SK-MEL-5 (cell line): ENCODE measurements around the gene ZNF841. TPM values are rescaled to one million over a fixed set of nuclear protein-coding genes. Genes with fewer than 3 reads are reported as not detected.
"Not testable (repeated sequence)": the region's sequence is repeated elsewhere in the genome, so short reads cannot be mapped to it uniquely, and the experiment has no call there.

Experiments used
- DNase-seq: peaks from one replicate; pipeline ENCODE4 v3.0.0-alpha.2; 2016; ENCODE audit warnings: low read depth, low spot score
- in situ Hi-C: cut with HindIII; loops from 2 replicates; pipeline ENCODE4 v1.10.0; 2016; ENCODE audit warnings: low sequenced_read_pairs, high pct_unique_total_duplicates, low pct_unique_long_range_greater_than_20kb
- polyA plus RNA-seq, 2 experiments: library from polyadenylated mRNA; depleted of rRNA; stranded (reverse); fragments of >200 nt; gene quantifications; 2 replicates each; pipeline ENCODE4 v1.2.3, GENCODE V29; 2015
- total RNA-seq: library from RNA; depleted of rRNA; stranded (reverse); fragments of >200 nt; shearing (Covaris generic); gene quantifications from 2 replicates; pipeline ENCODE4 v1.2.3, GENCODE V29; 2014; rRNA removed

ZNF841 gene
- 10.0 and 10.1 TPM in 2 replicates for total RNA-seq
- polyA plus RNA-seq (2015; cell fraction: cytosol; rRNA removed), result 4.5 and 6.1 TPM in 2 replicates
- 27.8 and 33.6 TPM in 2 replicates for polyA plus RNA-seq (2015; cell fraction: nucleus; rRNA removed)

- in situ Hi-C loops, result no loop called here
Observed at GRCh38 chr19:52095172-52096014, at the start of gene ZNF841. TSS of gene ZNF841 (minus strand) at chr19:52095765. CDS start at chr19:52084801, 10,964 bp downstream.

DNA sequence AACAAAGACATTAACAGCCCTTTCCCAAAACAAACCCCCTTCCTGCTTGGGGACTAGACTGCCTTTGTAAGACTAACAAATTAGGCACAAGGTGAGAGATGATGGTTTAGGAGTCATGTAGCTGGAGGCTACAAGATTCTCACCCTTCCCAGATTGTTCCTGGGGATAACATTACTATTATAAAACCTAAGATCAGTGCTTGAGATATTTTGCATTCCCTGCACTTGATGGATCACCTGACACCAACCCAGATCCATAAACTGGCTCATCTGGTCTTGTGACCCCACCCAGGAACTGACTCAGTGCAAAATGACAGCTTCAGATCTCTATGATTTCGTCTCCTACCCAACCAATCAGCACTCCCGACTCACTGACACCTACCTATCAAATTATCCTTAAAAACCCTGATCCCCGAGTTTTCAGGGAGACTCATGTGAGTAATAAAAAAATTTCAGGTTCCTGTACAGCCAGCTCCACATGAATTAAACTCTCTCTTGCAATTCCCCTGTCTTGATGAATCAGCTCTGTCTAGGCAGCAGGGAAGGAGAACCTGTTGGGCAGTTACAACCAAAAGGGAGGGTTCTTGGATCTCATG is 46.5 kb upstream of the ZNF841 start:
- in situ Hi-C loops, result no loop called here
- DNase-seq, result no peak

More at GRCh38 chr19:52095172-52096014, at the start of gene ZNF841:
- DNase-seq, result peak; percentile 94

GRCh38 chr19:52141203-52141602 is 45.6 kb upstream of the ZNF841 start:
- in situ Hi-C loops, result no loop called here
- DNase-seq, result no peak

- DNase-seq, result no peak
- in situ Hi-C loops, result no loop called here
Observed at GRCh38 chr19:52140032-52140710, 44.6 kb upstream of the ZNF841 start.

DNA sequence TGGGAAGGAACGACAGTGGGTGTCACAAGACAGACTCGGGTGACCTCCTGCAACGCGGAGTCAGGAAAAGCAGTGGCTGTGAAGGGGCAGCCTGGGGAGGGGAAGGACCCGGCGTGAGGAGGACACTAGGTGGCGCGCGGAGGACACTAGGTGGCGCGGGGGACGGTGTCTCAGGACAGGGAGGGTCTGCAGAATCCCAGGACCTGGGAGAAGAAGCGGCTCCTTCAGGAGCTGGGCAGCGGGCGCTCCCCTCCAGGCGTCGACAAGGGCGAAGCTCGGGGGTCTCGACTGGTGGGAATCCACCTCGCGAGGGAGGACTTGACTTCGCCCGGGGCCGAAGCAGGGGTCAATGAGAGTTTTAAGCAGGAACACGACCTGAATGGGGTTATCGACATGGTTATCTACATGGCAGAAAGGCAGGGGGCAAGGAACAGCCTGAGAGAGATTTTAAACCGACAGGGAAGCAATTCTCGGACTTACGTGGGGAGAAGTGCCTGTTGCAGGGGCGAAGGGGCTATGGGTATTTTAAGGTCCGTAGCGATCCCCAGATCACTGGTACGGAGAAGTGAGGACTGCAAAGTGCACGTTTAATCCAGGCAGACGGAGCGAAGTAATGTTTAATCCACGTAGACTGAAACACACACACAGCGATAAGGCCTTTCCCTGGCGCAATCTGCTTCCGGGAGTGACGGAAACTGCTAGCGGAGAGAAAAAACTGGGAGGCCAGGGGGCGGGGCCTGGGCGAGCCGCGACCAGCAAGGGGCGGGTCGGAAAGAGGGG is 43.9 kb upstream of the ZNF841 start, which contains the start of gene ZNF616:
Gene ZNF616 (minus strand): TSS at position 687 of the 780 bp plus-strand sequence. CDS start 9,426 bp downstream, outside the sequence.
- in situ Hi-C loops, result no loop called here
- peak; percentile 93 for DNase-seq

DNA sequence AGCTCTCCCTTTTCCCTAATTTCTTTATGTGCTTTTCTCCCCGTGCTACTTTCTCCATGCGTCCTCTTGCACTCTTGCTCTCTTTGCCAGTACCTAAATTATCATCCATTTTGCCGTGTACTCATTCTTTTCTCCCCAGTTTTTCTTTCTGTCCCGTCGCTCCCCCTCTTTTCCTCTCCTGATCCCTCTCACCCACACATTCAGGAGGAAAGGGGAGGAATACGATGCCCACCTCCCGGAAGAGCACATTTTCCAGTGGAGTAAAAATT is 43.4 kb upstream of the ZNF841 start:
- no peak for DNase-seq
- in situ Hi-C loops, result no loop called here

GRCh38 chr19:52138278-52138982 is 42.9 kb upstream of the ZNF841 start:
- DNase-seq, result peak; percentile 37
- in situ Hi-C loops, result no loop called here

DNA sequence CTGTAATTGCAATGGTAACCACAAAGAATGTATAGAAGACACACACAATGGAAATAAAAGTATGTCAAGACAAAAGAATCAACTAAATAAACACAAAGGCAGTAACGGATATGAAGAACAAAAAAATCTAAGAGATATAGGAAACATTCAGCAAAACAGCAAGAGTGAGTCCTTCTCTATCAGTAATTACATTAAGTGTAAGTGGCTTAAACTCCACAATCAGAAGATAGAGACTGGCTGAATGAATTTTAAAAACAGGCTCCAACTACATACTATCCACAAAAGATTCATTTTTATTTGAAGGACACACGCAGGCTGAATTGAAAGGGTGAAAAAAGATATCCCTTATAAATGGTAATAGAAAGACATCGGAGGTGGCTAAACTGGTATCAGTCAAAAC is 24.7 kb upstream of the ZNF841 start:
- DNase-seq, result no peak
- in situ Hi-C loops, result no loop called here

DNA sequence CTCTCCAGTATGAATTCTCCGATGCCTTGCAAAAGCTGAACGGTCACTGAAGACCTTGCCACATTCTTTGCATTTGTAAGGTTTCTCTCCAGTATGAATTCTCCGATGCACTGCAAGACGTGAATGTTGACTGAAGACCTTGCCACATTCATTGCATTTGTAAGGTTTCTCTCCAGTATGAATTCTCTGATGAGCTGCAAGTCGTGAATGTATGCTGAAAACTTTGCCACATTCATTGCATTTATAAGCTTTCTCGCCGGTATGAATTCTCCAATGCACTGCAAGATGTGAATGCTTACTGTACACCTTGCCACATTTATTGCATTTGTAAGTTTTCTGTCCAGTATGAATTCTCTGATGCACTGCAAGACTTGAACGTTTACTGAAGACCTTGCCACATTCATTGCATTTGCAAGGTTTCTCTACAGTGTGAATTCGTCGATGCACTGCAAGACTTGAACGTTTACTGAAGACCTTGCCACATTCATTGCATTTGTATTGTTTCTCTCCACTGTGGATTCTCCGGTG is 20.0 kb upstream of the ZNF841 start:
- no peak for DNase-seq
- in situ Hi-C loops, result no loop called here

DNA sequence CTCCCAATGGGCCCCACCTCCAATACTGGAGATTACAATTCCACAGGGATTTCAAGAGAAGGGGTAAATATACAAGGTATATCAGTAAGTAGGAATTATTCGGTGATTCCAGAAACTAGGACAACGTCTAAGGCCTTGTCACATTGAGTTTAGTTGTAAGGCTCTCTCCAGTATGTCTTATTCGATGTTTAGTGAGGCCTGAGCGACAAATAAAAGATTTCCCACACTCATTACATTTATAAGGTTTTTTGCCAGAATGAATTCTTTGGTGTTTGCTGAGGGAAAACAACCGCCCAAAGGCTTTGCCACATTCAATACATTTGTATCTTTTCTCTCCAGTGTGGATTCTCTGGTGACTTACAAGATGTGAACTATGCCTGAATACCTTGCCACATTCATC is 19.1 kb upstream of the ZNF841 start:
- in situ Hi-C loops, result no loop called here
- DNase-seq, result no peak

GRCh38 chr19:52112624-52113023 is 17.1 kb upstream of the ZNF841 start:
- in situ Hi-C loops, result no loop called here
- DNase-seq, result no peak

- in situ Hi-C loops, result no loop called here
Observed at GRCh38 chr19:52110780-52111179, 15.2 kb upstream of the ZNF841 start.

DNA sequence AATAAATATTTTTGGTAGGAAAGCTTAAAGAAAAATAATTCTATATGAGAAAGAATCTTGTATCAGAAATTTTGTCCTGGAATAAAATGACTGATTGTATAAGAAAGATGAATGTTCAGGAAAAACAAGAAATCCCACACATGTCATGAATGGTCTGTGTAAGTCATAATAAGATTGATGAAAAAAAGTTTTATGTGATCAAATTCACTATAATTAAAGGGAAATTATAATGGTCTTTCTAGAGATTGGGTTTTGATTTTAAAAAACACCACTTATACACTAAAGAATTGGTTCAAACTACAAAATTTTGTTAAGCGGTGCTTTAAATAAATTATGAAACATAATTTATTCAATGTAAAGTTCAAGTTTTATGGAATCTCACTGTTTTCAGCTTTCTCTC is 7.2 kb upstream of the ZNF841 start:
- no peak for DNase-seq
- in situ Hi-C loops, result no loop called here

More at GRCh38 chr19:52110780-52111179, 15.2 kb upstream of the ZNF841 start:
- DNase-seq, result no peak

DNA sequence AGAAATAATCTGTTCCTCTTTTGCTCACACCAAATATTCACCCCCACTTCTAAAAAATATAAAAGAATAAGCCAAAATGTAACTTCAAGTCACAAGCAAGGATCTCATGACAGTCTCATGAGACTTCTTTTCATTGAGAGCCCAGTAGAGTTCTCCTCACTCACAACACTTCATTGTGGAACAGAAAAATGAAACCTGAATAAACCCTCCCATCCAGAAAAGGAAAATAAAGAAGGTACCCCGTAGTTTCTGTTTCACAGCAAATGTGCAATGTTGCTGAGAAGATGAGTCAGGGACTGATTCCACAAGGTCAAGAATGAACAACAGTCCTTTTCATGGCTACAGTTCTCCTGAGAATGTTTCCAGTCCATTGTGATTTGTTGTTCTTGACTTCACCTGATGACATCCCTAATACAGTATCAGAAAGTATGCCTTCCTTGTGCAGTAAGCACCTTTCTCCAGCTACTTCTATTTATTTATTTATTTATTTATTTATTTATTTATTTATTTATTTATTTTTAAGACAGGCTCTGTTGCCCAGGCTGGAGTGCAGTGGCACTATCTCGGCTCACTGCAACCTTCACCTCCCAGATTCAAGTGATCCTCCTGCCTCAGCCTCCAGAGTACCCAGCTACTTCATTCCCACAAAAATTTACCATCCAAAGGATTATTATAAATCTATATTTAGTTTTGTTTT is 6.4 kb upstream of the ZNF841 start:
- peak; percentile 28 for DNase-seq
- in situ Hi-C loops, result no loop called here

- in situ Hi-C loops, result no loop called here
- no peak for DNase-seq
Observed at GRCh38 chr19:52099497-52100138, 4.1 kb upstream of the ZNF841 start.

DNA sequence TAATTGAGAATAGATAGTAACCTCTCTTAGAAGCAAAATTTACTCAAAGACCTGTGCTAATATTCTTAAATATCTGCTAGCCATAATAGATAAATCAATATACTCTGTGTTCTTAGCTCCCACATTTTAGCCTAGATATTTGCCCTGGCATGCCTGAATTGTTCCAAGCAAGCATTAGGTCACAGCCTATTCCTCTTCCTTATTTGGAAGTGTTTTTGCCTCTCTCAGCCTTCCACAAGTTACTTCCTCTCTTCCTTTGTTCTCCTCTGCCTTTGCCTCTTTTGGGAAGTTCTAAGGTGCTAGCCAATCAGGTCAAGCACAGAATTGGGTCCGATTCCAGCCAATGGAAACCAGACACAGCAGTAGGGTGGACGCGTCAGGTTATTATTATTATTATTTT is 851 bp upstream of the ZNF841 start:
- DNase-seq, in situ Hi-C loops: not testable (repeated sequence)
